Activated CD8-positive, alpha-beta T cell treated with anti-CD3 and anti-CD28 coated beads for 36 hours (primary cell): ENCODE data around the gene CRIP2. TPM values are rescaled to one million over a fixed set of nuclear protein-coding genes. Genes with fewer than 3 reads are reported as not detected.

ENCODE experiments used
- ATAC-seq: fragments of 200-7000 bp; cut with Tn5 transposase; one replicate; pipeline ENCODE4 v1.10.0; 2021; ENCODE audit warnings: mild to moderate bottlenecking, moderate library complexity
- CTCF ChIA-PET: fragments of 350-600 bp; sonication (Branson Sonifier 250); formaldehyde crosslinking; loops from one replicate; lab custom pipeline; 2021; ENCODE audit warnings: antibody characterized with exemption; lab: Charles Lee
- POLR2A ChIA-PET: fragments of 350-600 bp; sonication (Branson Sonifier 250); formaldehyde crosslinking; loops from one replicate; lab custom pipeline; 2021; ENCODE audit warnings: antibody characterized with exemption; lab: Charles Lee
- DNase-seq: peaks from one replicate; pipeline ENCODE4 v3.0.0-alpha.2; 2020
- H3K27ac Mint-ChIP-seq: one replicate; pipeline ENCODE4 v1.8.0; 2021; ENCODE audit warnings: mild to moderate bottlenecking, mixed read lengths
- H3K27me3 Mint-ChIP-seq: one replicate; pipeline ENCODE4 v1.8.0; 2021; ENCODE audit warnings: mixed read lengths
- H3K36me3 Mint-ChIP-seq: one replicate; pipeline ENCODE4 v1.8.0; 2021; ENCODE audit warnings: low read depth, mixed read lengths
- H3K4me1 Mint-ChIP-seq: one replicate; pipeline ENCODE4 v1.8.0; 2021; ENCODE audit warnings: low read depth, mixed read lengths
- H3K4me3 Mint-ChIP-seq: one replicate; pipeline ENCODE4 v1.8.0; 2021; ENCODE audit warnings: mild to moderate bottlenecking, moderate library complexity, mixed read lengths
- H3K9me3 Mint-ChIP-seq: one replicate; pipeline ENCODE4 v1.8.0; 2021; ENCODE audit warnings: mixed read lengths
- CTCF ChIP-seq: fragments of 200-600 bp; IDR thresholded peaks from one replicate; pipeline ENCODE4 v1.8.0; 2022; ENCODE audit warnings: antibody characterized with exemption, mild to moderate bottlenecking
- intact Hi-C: fragments of 100-400 bp; cut with micrococcal nuclease; formaldehyde crosslinking; loops from one replicate; pipeline ENCODE4 v1.10.0; 2022
- total RNA-seq, 2 experiments: library from RNA; stranded (reverse); gene quantifications; one replicate each; pipeline ENCODE4 v1.2.3, GENCODE V29; 2021

CRIP2 gene
- total RNA-seq, 2 experiments from 2014 or later, result 0.45 TPM; not detected in 1

GRCh38 chr14:105482486-105483110 lies 8.0 kb downstream of the CRIP2 start:
- peaks cover 9% of the 10 kb centered on the region for H3K27me3 Mint-ChIP-seq
- H3K36me3 Mint-ChIP-seq, result no peaks in the 10 kb centered on the region
- ATAC-seq (no peak), DNase-seq (no peak)
- ChIA-PET POLR2A (interaction anchor here (1.7 to 3.2 kb wide), 3 partner anchors 8 to 84 kb away, joined by 4 to 24 read pairs (median 13); partner anchors contain the start of gene TEDC1), CTCF (interaction anchor here (1.1 to 2.9 kb wide), 3 partner anchors 9 to 112 kb away, joined by 4 to 80 read pairs (median 15); partner anchors contain the start of gene TEDC1)
- peaks cover 47% of the 10 kb centered on the region for H3K4me1 Mint-ChIP-seq
- no peak overlapping the region for H3K4me3 Mint-ChIP-seq
- H3K27ac Mint-ChIP-seq, result peak overlapping the region; percentile 96
- no peak for TF ChIP-seq CTCF
- intact Hi-C loops, result no loop called here
- H3K9me3 Mint-ChIP-seq, result no peaks in the 10 kb centered on the region

GRCh38 chr14:105483300-105484068 lies 8.9 kb downstream of the CRIP2 start:
- CTCF ChIA-PET, result interaction anchor here (1.1 to 2.9 kb wide), 3 partner anchors 80 to 113 kb away, joined by 3 to 15 read pairs (median 4); no protein-coding TSS in a partner anchor
- Mint-ChIP-seq H3K36me3 (no peaks in the 10 kb centered on the region), H3K4me3 (no peak overlapping the region), H3K4me1 (peaks cover 52% of the 10 kb centered on the region), H3K9me3 (no peaks in the 10 kb centered on the region), H3K27me3 (peaks cover 9% of the 10 kb centered on the region), H3K27ac (no peak overlapping the region)
- no peak for DNase-seq
- no peak for TF ChIP-seq CTCF
- no peak for ATAC-seq
- intact Hi-C loops, result no loop called here
- POLR2A ChIA-PET, result interaction anchor here (1.1 to 3.2 kb wide), 2 partner anchors 13 to 45 kb away, joined by 3 to 13 read pairs; no protein-coding TSS in a partner anchor

- DNase-seq, result peak; percentile 52
- intact Hi-C loops, result no loop called here
- Mint-ChIP-seq H3K27me3 (peaks cover 8% of the 10 kb centered on the region), H3K9me3 (no peaks in the 10 kb centered on the region), H3K36me3 (no peaks in the 10 kb centered on the region), H3K27ac (peak overlapping the region; percentile 53), H3K4me3 (no peak overlapping the region), H3K4me1 (peaks cover 54% of the 10 kb centered on the region)
- ChIA-PET CTCF (interaction anchor here (1.2 kb wide), 1 partner anchor 113 kb away, joined by 3 read pairs; no protein-coding TSS in a partner anchor), POLR2A (interaction anchor here (1.1 to 3.2 kb wide), 2 partner anchors 12 to 44 kb away, joined by 3 to 13 read pairs; no protein-coding TSS in a partner anchor)
- TF ChIP-seq CTCF, result no peak
- ATAC-seq, result no peak
These were observed 9.7 kb downstream of the CRIP2 start for GRCh38 chr14:105484069-105484996.

- peaks cover 54% of the 10 kb centered on the region for H3K4me1 Mint-ChIP-seq
- H3K27me3 Mint-ChIP-seq, result peaks cover under 1% of the 10 kb centered on the region
- no peaks in the 10 kb centered on the region for H3K9me3 Mint-ChIP-seq
- intact Hi-C loops, result loop anchor here (5.0 kb wide), 1 partner anchor 113 kb away; no protein-coding TSS in a partner anchor
- H3K4me3 Mint-ChIP-seq, result no peak overlapping the region
- TF ChIP-seq CTCF, result no peak
- CTCF ChIA-PET, result no interaction called here
- DNase-seq (no peak), ATAC-seq (no peak)
- H3K27ac Mint-ChIP-seq, result no peak overlapping the region
- POLR2A ChIA-PET, result no interaction called here
- H3K36me3 Mint-ChIP-seq, result no peaks in the 10 kb centered on the region
These were observed 10.4 kb downstream of the CRIP2 start for GRCh38 chr14:105484997-105485393.
